WI38 (cell line): ENCODE results near the gene IQGAP2.
"Not testable (repeated sequence)": the region's sequence is repeated elsewhere in the genome, so short reads cannot be mapped to it uniquely, and the experiment has no call there.

Experiments
- H3K4me3 ChIP-seq: 2 replicates; pipeline ENCODE4 v1.5.1; 2011; ENCODE audit warnings: low read depth, mild to moderate bottlenecking, control low read depth, low read length
- TF ChIP-seq, protein P1 (sequence below): IDR thresholded peaks from 2 replicates; pipeline ENCODE4 v1.5.1; 2012; ENCODE audit warnings: low read depth, mild to moderate bottlenecking, control low read depth, low read length

The IQGAP2 gene

DNA sequence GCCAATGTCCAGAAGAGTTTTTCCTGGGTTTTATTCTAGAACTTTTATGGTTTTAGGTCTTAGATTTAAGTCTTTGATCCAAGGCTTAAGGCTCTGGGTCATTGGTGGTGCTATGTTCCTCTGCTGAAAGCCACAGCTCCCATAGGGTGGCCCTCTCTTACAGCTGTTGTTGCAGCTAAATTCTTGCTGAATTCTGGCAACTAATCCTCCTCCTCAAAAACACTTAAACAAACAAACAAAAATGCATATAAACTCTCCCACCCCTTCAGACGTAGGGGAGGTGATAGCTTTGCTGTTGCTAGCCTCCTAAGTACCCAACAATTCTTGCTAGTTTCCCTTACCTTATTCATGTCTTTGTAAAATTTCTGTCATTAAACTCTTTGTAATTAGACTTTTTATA is 30.2 kb downstream of the IQGAP2 start:
- no peak overlapping the region for H3K4me3 ChIP-seq
- TF ChIP-seq, protein P1, sequence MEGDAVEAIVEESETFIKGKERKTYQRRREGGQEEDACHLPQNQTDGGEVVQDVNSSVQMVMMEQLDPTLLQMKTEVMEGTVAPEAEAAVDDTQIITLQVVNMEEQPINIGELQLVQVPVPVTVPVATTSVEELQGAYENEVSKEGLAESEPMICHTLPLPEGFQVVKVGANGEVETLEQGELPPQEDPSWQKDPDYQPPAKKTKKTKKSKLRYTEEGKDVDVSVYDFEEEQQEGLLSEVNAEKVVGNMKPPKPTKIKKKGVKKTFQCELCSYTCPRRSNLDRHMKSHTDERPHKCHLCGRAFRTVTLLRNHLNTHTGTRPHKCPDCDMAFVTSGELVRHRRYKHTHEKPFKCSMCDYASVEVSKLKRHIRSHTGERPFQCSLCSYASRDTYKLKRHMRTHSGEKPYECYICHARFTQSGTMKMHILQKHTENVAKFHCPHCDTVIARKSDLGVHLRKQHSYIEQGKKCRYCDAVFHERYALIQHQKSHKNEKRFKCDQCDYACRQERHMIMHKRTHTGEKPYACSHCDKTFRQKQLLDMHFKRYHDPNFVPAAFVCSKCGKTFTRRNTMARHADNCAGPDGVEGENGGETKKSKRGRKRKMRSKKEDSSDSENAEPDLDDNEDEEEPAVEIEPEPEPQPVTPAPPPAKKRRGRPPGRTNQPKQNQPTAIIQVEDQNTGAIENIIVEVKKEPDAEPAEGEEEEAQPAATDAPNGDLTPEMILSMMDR, result no peak

DNA sequence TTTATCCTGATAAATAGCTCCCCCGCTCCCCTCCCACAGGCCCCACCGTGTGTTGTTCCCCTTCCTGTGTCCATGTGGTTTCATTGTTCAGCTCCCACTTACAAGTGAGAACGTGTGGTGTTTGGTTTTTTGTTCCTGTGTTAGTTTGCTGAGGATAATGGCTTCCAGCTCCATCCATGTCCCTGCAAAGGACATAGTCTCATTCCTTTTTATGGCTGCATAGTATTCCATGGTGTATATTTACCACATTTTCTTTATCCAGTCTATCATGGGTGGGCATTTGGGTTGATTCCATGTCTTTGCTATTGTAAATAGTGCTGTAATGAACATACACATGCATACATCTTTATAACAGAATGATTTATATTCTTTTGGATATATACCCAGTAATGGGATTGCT is 34.4 kb downstream of the IQGAP2 start:
- not testable (repeated sequence) for H3K4me3 ChIP-seq

GRCh38 chr5:76438025-76438424 is 34.9 kb downstream of the IQGAP2 start:
- no peak overlapping the region for H3K4me3 ChIP-seq
- TF ChIP-seq, protein P1, result no peak

DNA sequence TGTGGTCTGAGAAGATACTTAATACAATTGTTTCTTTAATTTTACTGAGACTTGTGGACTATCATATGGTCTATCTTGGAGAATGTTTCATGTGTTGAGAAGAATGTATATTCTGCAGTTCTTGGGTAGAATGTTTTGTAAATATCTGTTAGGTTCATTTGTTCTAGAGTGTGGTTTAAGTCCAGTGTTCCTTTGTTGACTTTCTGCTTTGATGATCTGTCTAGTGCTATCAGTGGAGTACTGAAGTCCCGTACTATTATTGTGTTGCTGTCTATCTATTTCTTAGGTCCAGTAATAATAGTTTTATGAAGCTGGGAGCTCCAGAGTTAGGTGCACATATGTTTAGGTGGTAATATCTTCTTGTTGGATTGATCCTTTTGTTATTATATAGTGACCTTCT is 36.1 kb downstream of the IQGAP2 start:
- no peak overlapping the region for H3K4me3 ChIP-seq
- TF ChIP-seq, protein P1, result no peak

GRCh38 chr5:76439929-76440328 is 36.8 kb downstream of the IQGAP2 start:
- H3K4me3 ChIP-seq, result no peak overlapping the region
- TF ChIP-seq, protein P1, result no peak

DNA sequence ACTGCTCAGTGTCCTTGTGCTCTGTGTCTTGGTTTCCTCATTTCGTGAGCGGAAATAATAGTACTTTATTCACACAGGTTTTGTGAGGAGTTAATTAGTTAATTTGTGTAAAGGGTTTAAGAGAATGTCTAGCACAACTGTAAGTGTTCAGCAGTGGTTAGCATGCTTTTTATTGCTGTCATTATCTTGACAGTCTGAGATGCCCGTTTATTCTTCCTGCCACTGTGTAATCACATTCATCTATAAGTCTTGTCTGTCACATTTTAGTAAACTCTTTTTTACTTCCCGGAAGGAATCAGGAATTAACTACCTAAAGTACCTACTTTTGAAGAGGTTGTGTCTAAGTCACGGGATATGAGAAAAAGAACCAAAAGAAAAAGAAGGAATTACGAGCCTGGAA is 38.0 kb downstream of the IQGAP2 start:
- H3K4me3 ChIP-seq, result no peak overlapping the region
- TF ChIP-seq, protein P1, result no peak

GRCh38 chr5:76441890-76442673 is 39.0 kb downstream of the IQGAP2 start:
- no peak overlapping the region for H3K4me3 ChIP-seq
- TF ChIP-seq, protein P1, result no peak

DNA sequence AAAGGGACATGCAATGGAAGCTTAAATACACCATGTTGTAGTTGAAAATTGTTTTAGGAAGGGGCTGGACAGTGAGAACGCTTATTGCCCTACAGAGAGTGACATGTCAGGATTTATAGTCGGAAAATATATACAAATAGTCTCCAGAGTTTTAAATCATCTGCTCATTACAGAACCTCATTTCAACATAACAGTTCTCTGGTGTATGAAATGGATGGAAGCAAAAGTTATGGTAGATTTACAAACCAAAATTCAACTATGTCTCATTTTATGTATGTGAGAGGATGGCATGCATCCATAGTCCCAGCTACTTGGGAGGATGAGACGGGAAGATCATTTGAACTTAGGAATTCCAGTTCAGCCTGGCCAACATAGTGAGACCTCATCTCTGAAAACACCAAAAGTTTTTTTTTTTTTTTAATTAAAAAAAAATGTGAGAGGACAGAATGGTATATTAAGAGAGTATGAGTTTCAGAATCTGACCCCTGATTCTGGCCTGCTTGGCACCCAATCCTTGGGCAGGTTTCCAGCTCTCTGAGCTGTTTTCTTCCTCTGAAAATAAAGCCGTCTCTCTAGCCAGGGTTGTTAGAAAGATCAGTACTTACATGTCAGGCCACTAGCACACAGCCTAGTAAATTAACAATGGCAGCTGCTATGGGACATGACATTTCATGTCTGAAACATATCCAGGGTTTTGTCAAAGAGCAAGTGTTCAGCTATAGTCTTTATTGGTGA is 40.1 kb downstream of the IQGAP2 start:
- TF ChIP-seq, protein P1, result no peak
- H3K4me3 ChIP-seq, result no peak overlapping the region
